ENCODE measurements around the gene CLCN2. TPM values are rescaled to one million over a fixed set of nuclear protein-coding genes. Genes with fewer than 3 reads are reported as not detected.

The CLCN2 gene
- total and polyA plus RNA-seq, 2 of the 8 experiments (the other 6 are each of a cell fraction or from before 2014, with no cell fraction given), result 13.7 to 16.1 TPM

- Histone ChIP-seq H2AFZ (ENCODE audit: low read length) (no peak overlapping the region), H2AK5ac (ENCODE audit: low read depth, low read length) (no peak overlapping the region), H3K27me3 (replicated peaks in 1 of 4; ENCODE audit: control insufficient read depth in 3 of 4, extremely low read depth in 1 of 4, insufficient read depth in 3 of 4, low read length in 3 of 4) (no peaks in the 10 kb centered on the region), H3K9me3 (ENCODE audit: insufficient read depth in 2 of 2, low read depth in 1 of 2, low read length in 1 of 2) (no peaks in the 10 kb centered on the region), H2BK20ac (ENCODE audit: low read length) (no peak overlapping the region), H3K27ac (ENCODE audit: low read depth, low read length) (no peak overlapping the region), H3K79me2 (ENCODE audit: control insufficient read depth in 1 of 2, insufficient read depth in 2 of 2, low read length in 2 of 2) (no peaks in the 10 kb centered on the region), H3K23ac (ENCODE audit: insufficient read length) (no peak overlapping the region), H4K20me1 (replicated peaks in 1 of 2; ENCODE audit: control insufficient read depth in 1 of 2, insufficient read depth in 2 of 2, low read length in 2 of 2) (peaks cover 0 to 2% of the 10 kb centered on the region in 2 experiments), H3K9ac (replicated peaks in 1 of 4; ENCODE audit: extremely low read depth in 1 of 4, low read depth in 3 of 4, low read length in 3 of 4) (no peak overlapping the region), H2BK12ac (ENCODE audit: low read depth, low read length) (no peak overlapping the region), H3K79me1 (ENCODE audit: low read depth, low read length) (no peaks in the 10 kb centered on the region), H3K23me2 (ENCODE audit: low read depth, low read length) (peaks cover 7% of the 10 kb centered on the region; the same call in 1 of the 2 replicates), H3K4me2 (ENCODE audit: insufficient read depth in 1 of 2, low read depth in 2 of 2, low read length in 2 of 2) (no peak overlapping the region), H3K4me1 (replicated peaks in 1 of 4; ENCODE audit: control insufficient read depth in 3 of 4, insufficient read depth in 4 of 4, low read length in 3 of 4) (peaks cover 0 to 4% (median 3%) of the 10 kb centered on the region in 4 experiments; a peak in 2 of 7 replicates), H3K4me3 (ENCODE audit: extremely low read depth in 1 of 4, insufficient read depth in 2 of 4, low read depth in 3 of 4, low read length in 4 of 4) (no peak overlapping the region), H3K18ac (ENCODE audit: extremely low read depth, low read length) (no peak overlapping the region), H2BK5ac (ENCODE audit: low read depth, low read length) (no peak overlapping the region), H3K36me3 (ENCODE audit: control insufficient read depth in 2 of 4, insufficient read depth in 4 of 4, low read length in 3 of 4) (no peaks in the 10 kb centered on the region), H4K91ac (replicated peaks; ENCODE audit: insufficient read length, low read length) (no peak overlapping the region), H4K5ac (ENCODE audit: insufficient read length, low read depth, low read length) (no peak overlapping the region), H3K4ac (replicated peaks; ENCODE audit: insufficient read length, low read depth, low read length) (no peak overlapping the region), H2BK15ac (ENCODE audit: low read length) (no peak overlapping the region), H2BK120ac (replicated peaks; ENCODE audit: low read depth, low read length) (no peak overlapping the region), H3K14ac (ENCODE audit: insufficient read length) (no peak overlapping the region), H4K8ac (ENCODE audit: extremely low read depth, insufficient read depth, low read length) (no peak overlapping the region; the same call in 1 of the 2 replicates), H3K56ac (replicated peaks; ENCODE audit: insufficient read length, low read depth, low read length) (no peak overlapping the region)
- no peak for FAIRE-seq
- WGBS, 2 experiments (ENCODE audit: extremely low coverage in 1 of 2, insufficient coverage in 1 of 2, insufficient read length in 1 of 2, insufficient replicate concordance in 2 of 2, low coverage in 1 of 2, low lambda C conversion rate in 2 of 2, missing lambda C conversion rate in 1 of 2), result 84% methylated on average over 12 of the region's 12 CpGs; no CpG with 5 or more reads in 1 of the 2 experiments
- ChIA-PET CTCF (ENCODE audit: partially characterized antibody) (interaction anchor here (1.1 to 1.8 kb wide), 3 partner anchors 8 to 38 kb away, joined by 3 to 10 read pairs (median 5); no protein-coding TSS in a partner anchor), POLR2A (ENCODE audit: partially characterized antibody) (no interaction called here)
- no peak for DNase-seq (ENCODE audit: low read depth in 1 of 2, low spot score in 2 of 2)
- no peak for TF ChIP-seq ATF3 (IDR thresholded peaks at IDR 0.05; ENCODE audit: insufficient read depth, low read depth, low read length)
- no peak for TF ChIP-seq POU5F1 (IDR thresholded peaks at IDR 0.05; ENCODE audit: low read depth, low read length)
- TF ChIP-seq JUND (IDR thresholded peaks at IDR 0.05; ENCODE audit: low read length), result no peak
- no peak for TF ChIP-seq SP2 (IDR thresholded peaks at IDR 0.05; ENCODE audit: low read length)
- no peak for TF ChIP-seq ASH2L (IDR thresholded peaks at IDR 0.05; ENCODE audit: low read length)
- no peak for TF ChIP-seq JUN (IDR thresholded peaks at IDR 0.05; ENCODE audit: low read depth, low read length)
- TF ChIP-seq BRCA1 (IDR thresholded peaks at IDR 0.05; ENCODE audit: low read depth, low read length), result no peak
- no peak for TF ChIP-seq SUZ12 (IDR thresholded peaks at IDR 0.05; ENCODE audit: low read length)
- TF ChIP-seq, protein P1, sequence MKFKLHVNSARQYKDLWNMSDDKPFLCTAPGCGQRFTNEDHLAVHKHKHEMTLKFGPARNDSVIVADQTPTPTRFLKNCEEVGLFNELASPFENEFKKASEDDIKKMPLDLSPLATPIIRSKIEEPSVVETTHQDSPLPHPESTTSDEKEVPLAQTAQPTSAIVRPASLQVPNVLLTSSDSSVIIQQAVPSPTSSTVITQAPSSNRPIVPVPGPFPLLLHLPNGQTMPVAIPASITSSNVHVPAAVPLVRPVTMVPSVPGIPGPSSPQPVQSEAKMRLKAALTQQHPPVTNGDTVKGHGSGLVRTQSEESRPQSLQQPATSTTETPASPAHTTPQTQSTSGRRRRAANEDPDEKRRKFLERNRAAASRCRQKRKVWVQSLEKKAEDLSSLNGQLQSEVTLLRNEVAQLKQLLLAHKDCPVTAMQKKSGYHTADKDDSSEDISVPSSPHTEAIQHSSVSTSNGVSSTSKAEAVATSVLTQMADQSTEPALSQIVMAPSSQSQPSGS (IDR thresholded peaks at IDR 0.05; ENCODE audit: low read length), result no peak
- TF ChIP-seq CBX8 (IDR thresholded peaks at IDR 0.05; ENCODE audit: borderline replicate concordance, low read depth, low read length), result no peak
- TF ChIP-seq CHD2 (IDR thresholded peaks at IDR 0.05; ENCODE audit: low read length), result no peak
- TF ChIP-seq POLR2AphosphoS5 (IDR thresholded peaks at IDR 0.05; ENCODE audit: low read depth, low read length), result no peak
- TF ChIP-seq POLR2A (IDR thresholded peaks at IDR 0.05; ENCODE audit: control extremely low read depth in 1 of 2, low read depth in 2 of 2, low read length in 2 of 2), result no peak
These were observed 48.6 kb upstream of the CLCN2 start for GRCh38 chr3:184409946-184410500.
